ENCODE measurements around the gene DNAJC27. TPM values are rescaled to one million over a fixed set of nuclear protein-coding genes. Genes with fewer than 3 reads are reported as not detected.

The DNAJC27 gene
- total and polyA plus RNA-seq, 2 donors (not counting 1 experiment from before 2014, with no cell fraction given): 6.0 to 16.6 TPM

DNA sequence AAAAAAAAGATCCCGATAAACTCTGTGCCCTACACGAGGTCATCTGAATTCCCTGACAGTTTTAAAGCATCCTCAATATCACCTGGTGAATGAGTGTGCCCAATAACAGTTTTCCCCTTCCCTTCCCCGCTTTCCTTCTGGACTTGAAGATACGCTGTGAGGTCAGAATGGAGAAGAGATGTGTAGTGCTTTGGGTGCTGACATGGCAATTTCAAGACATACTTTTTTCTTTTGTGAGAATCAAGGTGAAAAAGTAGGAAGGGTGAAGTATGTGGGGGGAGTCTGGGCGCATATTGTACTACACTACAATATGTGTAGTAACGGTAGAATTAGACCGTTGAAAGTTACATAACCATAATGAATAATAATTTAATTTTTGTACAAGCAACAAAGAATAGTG, 21.7 kb downstream of the DNAJC27 start:
- TF ChIP-seq, protein P1, sequence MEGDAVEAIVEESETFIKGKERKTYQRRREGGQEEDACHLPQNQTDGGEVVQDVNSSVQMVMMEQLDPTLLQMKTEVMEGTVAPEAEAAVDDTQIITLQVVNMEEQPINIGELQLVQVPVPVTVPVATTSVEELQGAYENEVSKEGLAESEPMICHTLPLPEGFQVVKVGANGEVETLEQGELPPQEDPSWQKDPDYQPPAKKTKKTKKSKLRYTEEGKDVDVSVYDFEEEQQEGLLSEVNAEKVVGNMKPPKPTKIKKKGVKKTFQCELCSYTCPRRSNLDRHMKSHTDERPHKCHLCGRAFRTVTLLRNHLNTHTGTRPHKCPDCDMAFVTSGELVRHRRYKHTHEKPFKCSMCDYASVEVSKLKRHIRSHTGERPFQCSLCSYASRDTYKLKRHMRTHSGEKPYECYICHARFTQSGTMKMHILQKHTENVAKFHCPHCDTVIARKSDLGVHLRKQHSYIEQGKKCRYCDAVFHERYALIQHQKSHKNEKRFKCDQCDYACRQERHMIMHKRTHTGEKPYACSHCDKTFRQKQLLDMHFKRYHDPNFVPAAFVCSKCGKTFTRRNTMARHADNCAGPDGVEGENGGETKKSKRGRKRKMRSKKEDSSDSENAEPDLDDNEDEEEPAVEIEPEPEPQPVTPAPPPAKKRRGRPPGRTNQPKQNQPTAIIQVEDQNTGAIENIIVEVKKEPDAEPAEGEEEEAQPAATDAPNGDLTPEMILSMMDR (IDR thresholded peaks at IDR 0.05): no peak
- TF ChIP-seq EZH2 (IDR thresholded peaks at IDR 0.05; ENCODE audit: borderline replicate concordance, insufficient read depth, low read depth, low read length, poor library complexity, severe bottlenecking): no peak
- no peaks in the 10 kb centered on the region for H3K4me1 Mint-ChIP-seq
- POLR2A ChIA-PET: no interaction called here

DNA sequence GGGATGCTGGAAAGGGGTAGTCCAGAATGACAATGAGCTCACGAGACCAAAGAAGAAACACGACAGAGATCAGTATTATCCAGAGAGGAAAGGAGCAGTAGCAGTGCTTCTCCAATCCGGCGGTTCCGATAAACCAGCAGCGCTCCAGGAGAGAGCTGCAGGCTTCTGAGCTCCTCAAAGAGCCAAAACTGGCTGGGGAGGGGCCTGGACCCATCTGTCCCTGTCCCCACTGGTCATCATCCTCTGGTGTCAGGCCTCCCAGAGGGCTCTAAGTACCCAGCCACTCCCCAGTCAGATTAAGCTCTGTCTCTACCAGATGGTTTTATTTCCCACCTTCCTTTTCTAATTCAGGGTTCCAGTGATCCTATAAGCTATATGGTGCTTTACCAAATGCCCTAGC, 23.2 kb downstream of the DNAJC27 start:
- no peak overlapping the region for H3K27ac Mint-ChIP-seq
- CTCF ChIA-PET: no interaction called here
- no peak overlapping the region for H2AFZ ChIP-seq (ENCODE audit: insufficient read depth, low read depth, low read length, poor library complexity, severe bottlenecking)
- H3K9ac ChIP-seq (ENCODE audit: low read length): no peak overlapping the region
- H3K27me3 ChIP-seq (replicated peaks in 1 of 4; ENCODE audit: control extremely low read depth in 1 of 4, control insufficient read depth in 3 of 4, insufficient read depth in 4 of 4, low read length in 3 of 4): no peaks in the 10 kb centered on the region
- H3K4me3 Mint-ChIP-seq: no peak overlapping the region
- no peaks in the 10 kb centered on the region for H3K79me2 ChIP-seq (ENCODE audit: control insufficient read depth, insufficient read depth, low read length)
- WGBS (ENCODE audit: insufficient coverage): 99% methylated on average over 6 of the region's 6 CpGs
- POLR2A ChIA-PET: no interaction called here
- H3K27me3 Mint-ChIP-seq: no peaks in the 10 kb centered on the region
- H3K4me1 Mint-ChIP-seq: no peaks in the 10 kb centered on the region
- no peaks in the 10 kb centered on the region for H3K9me3 ChIP-seq (ENCODE audit: control extremely low read depth in 1 of 3, control insufficient read depth in 2 of 3, insufficient read depth in 1 of 3, low read length in 2 of 3)
- ATAC-seq (ENCODE audit: low read depth) (no peak), DNase-seq (no peak)
- intact Hi-C loops (cut with micrococcal nuclease): no loop called here
- H3K9me3 Mint-ChIP-seq (ENCODE audit: insufficient read depth): no peaks in the 10 kb centered on the region
- H4K20me1 ChIP-seq (ENCODE audit: control insufficient read depth, insufficient read depth, low read length, poor library complexity, severe bottlenecking): no peaks in the 10 kb centered on the region
- TF ChIP-seq EZH2 (IDR thresholded peaks at IDR 0.05; ENCODE audit: borderline replicate concordance, insufficient read depth, low read depth, low read length, poor library complexity, severe bottlenecking): no peak
- TF ChIP-seq, protein P1 (IDR thresholded peaks at IDR 0.05): no peak
- no peak overlapping the region for H3K4me3 ChIP-seq (ENCODE audit: control extremely low read depth in 1 of 5, extremely low read depth in 1 of 5, insufficient read depth in 1 of 5, low read depth in 2 of 5, low read length in 4 of 5)
- peaks cover 5 to 40% of the 10 kb centered on the region in 2 experiments for H3K36me3 ChIP-seq (replicated peaks in 1 of 2; ENCODE audit: control extremely low read depth in 1 of 2, control insufficient read depth in 1 of 2, extremely low read depth in 1 of 2, insufficient read depth in 2 of 2, low read length in 1 of 2)
- H3K4me1 ChIP-seq (ENCODE audit: control insufficient read depth in 2 of 2, insufficient read depth in 2 of 2, low read length in 2 of 2): no peaks in the 10 kb centered on the region
- H3K4me2 ChIP-seq (replicated peaks; ENCODE audit: low read depth, low read length, poor library complexity, severe bottlenecking): no peak overlapping the region
- no peak overlapping the region for H3K27ac ChIP-seq (ENCODE audit: low read length in 2 of 2)

More for the DNA sequence above, 21.7 kb downstream of the DNAJC27 start:
- ATAC-seq (ENCODE audit: low read depth): no peak
- H3K79me2 ChIP-seq (ENCODE audit: control insufficient read depth, insufficient read depth, low read length): no peaks in the 10 kb centered on the region
- H3K4me1 ChIP-seq (ENCODE audit: control insufficient read depth in 2 of 2, insufficient read depth in 2 of 2, low read length in 2 of 2): no peaks in the 10 kb centered on the region
- peaks cover 0 to 7% (median 7%) of the 10 kb centered on the region in 3 donors for H3K9me3 ChIP-seq (ENCODE audit: control extremely low read depth in 1 of 3, control insufficient read depth in 2 of 3, insufficient read depth in 1 of 3, low read length in 2 of 3)
- intact Hi-C loops (cut with micrococcal nuclease): no loop called here
- no peaks in the 10 kb centered on the region for H4K20me1 ChIP-seq (ENCODE audit: control insufficient read depth, insufficient read depth, low read length, poor library complexity, severe bottlenecking)
- CTCF ChIA-PET: no interaction called here
- H3K9ac ChIP-seq (ENCODE audit: low read length): no peak overlapping the region
- H3K27ac Mint-ChIP-seq: peak overlapping the region; percentile 29
- H3K27me3 Mint-ChIP-seq: no peaks in the 10 kb centered on the region
- H3K36me3 ChIP-seq (replicated peaks in 1 of 2; ENCODE audit: control extremely low read depth in 1 of 2, control insufficient read depth in 1 of 2, extremely low read depth in 1 of 2, insufficient read depth in 2 of 2, low read length in 1 of 2): peaks cover 12 to 54% of the 10 kb centered on the region in 2 experiments
- H3K4me3 ChIP-seq (ENCODE audit: control extremely low read depth in 1 of 5, extremely low read depth in 1 of 5, insufficient read depth in 1 of 5, low read depth in 2 of 5, low read length in 4 of 5): no peak overlapping the region
- H3K9me3 Mint-ChIP-seq (ENCODE audit: insufficient read depth): no peaks in the 10 kb centered on the region
- H3K4me3 Mint-ChIP-seq: no peak overlapping the region
- no peak for DNase-seq
- 100% methylated on average over 1 of the region's 7 CpGs for WGBS (ENCODE audit: insufficient coverage)
- no peaks in the 10 kb centered on the region for H3K27me3 ChIP-seq (replicated peaks in 1 of 4; ENCODE audit: control extremely low read depth in 1 of 4, control insufficient read depth in 3 of 4, insufficient read depth in 4 of 4, low read length in 3 of 4)
- no peak overlapping the region for H3K27ac ChIP-seq (ENCODE audit: low read length in 2 of 2)
- no peak overlapping the region for H3K4me2 ChIP-seq (replicated peaks; ENCODE audit: low read depth, low read length, poor library complexity, severe bottlenecking)
- no peak overlapping the region for H2AFZ ChIP-seq (ENCODE audit: insufficient read depth, low read depth, low read length, poor library complexity, severe bottlenecking)

Data from B cell (primary cell).